ENCODE results near the gene AMBP. TPM values are rescaled to one million over a fixed set of nuclear protein-coding genes. Genes with fewer than 3 reads are reported as not detected.

AMBP gene
- polyA plus RNA-seq, 1 experiment: 0.22 TPM

GRCh38 chr9:114037961-114038723 lies 40.0 kb downstream of the AMBP start:
- DNase-seq (ENCODE audit: low read depth): no peak
- TF ChIP-seq, protein P1, sequence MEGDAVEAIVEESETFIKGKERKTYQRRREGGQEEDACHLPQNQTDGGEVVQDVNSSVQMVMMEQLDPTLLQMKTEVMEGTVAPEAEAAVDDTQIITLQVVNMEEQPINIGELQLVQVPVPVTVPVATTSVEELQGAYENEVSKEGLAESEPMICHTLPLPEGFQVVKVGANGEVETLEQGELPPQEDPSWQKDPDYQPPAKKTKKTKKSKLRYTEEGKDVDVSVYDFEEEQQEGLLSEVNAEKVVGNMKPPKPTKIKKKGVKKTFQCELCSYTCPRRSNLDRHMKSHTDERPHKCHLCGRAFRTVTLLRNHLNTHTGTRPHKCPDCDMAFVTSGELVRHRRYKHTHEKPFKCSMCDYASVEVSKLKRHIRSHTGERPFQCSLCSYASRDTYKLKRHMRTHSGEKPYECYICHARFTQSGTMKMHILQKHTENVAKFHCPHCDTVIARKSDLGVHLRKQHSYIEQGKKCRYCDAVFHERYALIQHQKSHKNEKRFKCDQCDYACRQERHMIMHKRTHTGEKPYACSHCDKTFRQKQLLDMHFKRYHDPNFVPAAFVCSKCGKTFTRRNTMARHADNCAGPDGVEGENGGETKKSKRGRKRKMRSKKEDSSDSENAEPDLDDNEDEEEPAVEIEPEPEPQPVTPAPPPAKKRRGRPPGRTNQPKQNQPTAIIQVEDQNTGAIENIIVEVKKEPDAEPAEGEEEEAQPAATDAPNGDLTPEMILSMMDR (IDR thresholded peaks at IDR 0.05; ENCODE audit: insufficient read depth, low read depth, low read length): no peak
- Histone ChIP-seq H3K36me3 (ENCODE audit: control insufficient read depth, insufficient read depth, low read length) (peaks cover 26% of the 10 kb centered on the region), H3K27me3 (ENCODE audit: control insufficient read depth, insufficient read depth, low read length) (no peaks in the 10 kb centered on the region), H3K4me3 (ENCODE audit: low read depth, low read length) (no peak overlapping the region)
- POLR2A ChIA-PET: no interaction called here
- CTCF ChIA-PET: interaction anchor here (1.5 kb wide), 1 partner anchor 301 kb away, joined by 5 read pairs; no protein-coding TSS in a partner anchor

- H3K27me3 ChIP-seq (ENCODE audit: control insufficient read depth, insufficient read depth, low read length): no peaks in the 10 kb centered on the region
- H3K36me3 ChIP-seq (ENCODE audit: control insufficient read depth, insufficient read depth, low read length): peaks cover 31% of the 10 kb centered on the region
- CTCF ChIA-PET: no interaction called here
- DNase-seq (ENCODE audit: low read depth): no peak
- H3K4me3 ChIP-seq (ENCODE audit: low read depth, low read length): no peak overlapping the region
- POLR2A ChIA-PET: no interaction called here
- TF ChIP-seq, protein P1 (IDR thresholded peaks at IDR 0.05; ENCODE audit: insufficient read depth, low read depth, low read length): no peak
These were observed 40.9 kb downstream of the AMBP start for GRCh38 chr9:114037249-114037648.

GRCh38 chr9:114035845-114036801 lies 42.0 kb downstream of the AMBP start:
- TF ChIP-seq, protein P1 (IDR thresholded peaks at IDR 0.05; ENCODE audit: insufficient read depth, low read depth, low read length): no peak
- POLR2A ChIA-PET: no interaction called here
- peaks cover 31% of the 10 kb centered on the region for H3K36me3 ChIP-seq (ENCODE audit: control insufficient read depth, insufficient read depth, low read length)
- no peaks in the 10 kb centered on the region for H3K27me3 ChIP-seq (ENCODE audit: control insufficient read depth, insufficient read depth, low read length)
- CTCF ChIA-PET: no interaction called here
- H3K4me3 ChIP-seq (ENCODE audit: low read depth, low read length): no peak overlapping the region
- no peak for DNase-seq (ENCODE audit: low read depth)

GRCh38 chr9:114035221-114035844 lies 42.8 kb downstream of the AMBP start:
- TF ChIP-seq, protein P1 (IDR thresholded peaks at IDR 0.05; ENCODE audit: insufficient read depth, low read depth, low read length): no peak
- DNase-seq (ENCODE audit: low read depth): no peak
- Histone ChIP-seq H3K27me3 (ENCODE audit: control insufficient read depth, insufficient read depth, low read length) (no peaks in the 10 kb centered on the region), H3K36me3 (ENCODE audit: control insufficient read depth, insufficient read depth, low read length) (peaks cover 32% of the 10 kb centered on the region), H3K4me3 (ENCODE audit: low read depth, low read length) (no peak overlapping the region)
- ChIA-PET CTCF (interaction anchor here (0.9 to 1.5 kb wide), 4 partner anchors 9 to 353 kb away, joined by 3 to 6 read pairs (median 4); no protein-coding TSS in a partner anchor), POLR2A (no interaction called here)
